Measurements from ENCODE around the gene TMED4. TPM values are rescaled to one million over a fixed set of nuclear protein-coding genes. Genes with fewer than 3 reads are reported as not detected.

Gene TMED4
- total and polyA plus RNA-seq, 2 of the 13 experiments (the other 11 are each of a cell fraction or from before 2014, with no cell fraction given), result 81.4 to 109 TPM

DNA sequence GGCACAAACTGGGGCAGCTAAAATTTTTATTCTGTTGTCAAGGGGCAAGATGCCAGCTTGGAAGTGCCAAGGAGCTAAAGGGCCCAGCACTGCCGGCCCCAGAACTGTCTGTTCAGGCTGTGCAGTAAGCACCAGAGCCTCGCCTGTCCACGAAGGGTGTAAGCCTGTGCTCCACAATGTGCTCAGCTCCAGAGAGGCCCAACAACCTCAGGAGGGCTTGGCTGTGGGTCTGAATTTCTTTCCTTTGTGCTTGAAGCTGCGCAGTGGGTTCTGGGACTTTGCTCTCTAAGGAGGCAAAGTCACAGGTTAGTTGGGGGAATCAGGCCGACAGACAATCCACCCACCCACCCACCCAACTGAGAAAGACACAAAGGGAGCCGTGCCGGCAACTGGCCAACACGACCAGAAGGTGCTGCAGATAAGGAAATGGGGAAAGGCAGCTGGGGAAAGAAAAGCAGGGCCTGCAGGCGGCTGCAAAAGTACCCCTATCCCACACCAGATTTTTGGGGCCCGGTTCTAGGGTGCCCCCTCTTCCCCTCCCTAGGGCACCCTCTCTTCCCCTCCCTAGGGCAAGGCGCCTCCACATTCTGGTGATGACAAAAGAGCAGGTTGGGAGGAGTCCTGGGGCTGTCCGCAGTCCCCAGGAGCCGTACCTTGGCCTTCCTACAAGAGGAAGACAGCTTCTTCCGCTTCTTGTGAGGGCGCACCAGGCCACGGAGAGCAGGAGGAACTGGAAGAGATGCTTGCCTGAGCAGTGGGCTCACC, 16.1 kb downstream of the TMED4 start:
- FAIRE-seq, result no peak
- in situ Hi-C loops (cut with HindIII; ENCODE audit: extremely low pct_ligation_motif_present, low pct_unique_long_range_greater_than_20kb), result no loop called here
- ChIA-PET POLR2A (interaction anchor here (0.8 to 4.2 kb wide), 8 partner anchors 7 to 113 kb away, joined by 3 to 45 read pairs (median 6); partner anchors contain the start of genes DDX56, NPC1L1, NUDCD3 and OGDH), CTCF (ENCODE audit: low intra/inter-chr PET ratio, low total read pairs) (interaction anchor here (0.8 to 2.5 kb wide), 4 partner anchors 29 to 325 kb away, joined by 3 to 14 read pairs (median 6); no protein-coding TSS in a partner anchor)
- no peak for DNase-seq (ENCODE audit: low spot score)
- Histone ChIP-seq H3K36me3 (replicated peaks in 1 of 2; ENCODE audit: control insufficient read depth in 1 of 2, insufficient read depth in 2 of 2, low read length in 2 of 2) (peaks cover 41 to 62% of the 10 kb centered on the region in 2 experiments), H2AFZ (ENCODE audit: low read length) (no peak overlapping the region), H3K27ac (ENCODE audit: extremely low read length, insufficient read depth, low read length) (no peak overlapping the region), H3K4me1 (ENCODE audit: insufficient read depth, low read length) (peaks cover 34% of the 10 kb centered on the region), H3K4me3 (replicated peaks in 1 of 3; ENCODE audit: insufficient read depth in 1 of 3, low read depth in 2 of 3, low read length in 3 of 3) (no peak overlapping the region), H3K9ac (ENCODE audit: insufficient read depth, low read depth, low read length) (no peak overlapping the region), H3K27me3 (ENCODE audit: control insufficient read depth in 1 of 2, insufficient read depth in 2 of 2, low read length in 2 of 2) (no peaks in the 10 kb centered on the region), H4K20me1 (ENCODE audit: insufficient read depth, low read length) (no peaks in the 10 kb centered on the region; the same call in 1 of the 2 replicates), H3K79me2 (ENCODE audit: insufficient read depth, low read length) (no peaks in the 10 kb centered on the region), H3K9me3 (ENCODE audit: low read length) (no peaks in the 10 kb centered on the region), H3K4me2 (ENCODE audit: low read depth, low read length) (no peak overlapping the region)
- TF ChIP-seq ZFP90 (CRISPR knock-in tag; IDR thresholded peaks at IDR 0.05; ENCODE audit: borderline replicate concordance) (0 out of 2 replicates have a peak, but pooled peaks have one; percentile 15), GMEB1 (CRISPR knock-in tag; IDR thresholded peaks at IDR 0.05; ENCODE audit: borderline replicate concordance) (no peak), FOSL2 (CRISPR knock-in tag; IDR thresholded peaks at IDR 0.05) (peak; percentile 1; the same call in 1 of the 2 replicates), ZNF510 (CRISPR knock-in tag; IDR thresholded peaks at IDR 0.05; ENCODE audit: low read depth) (no peak), ZNF614 (CRISPR knock-in tag; IDR thresholded peaks at IDR 0.05; ENCODE audit: borderline replicate concordance) (peak; percentile 7; the same call in 1 of the 2 replicates), MYC (CRISPR knock-in tag; IDR thresholded peaks at IDR 0.05; ENCODE audit: borderline replicate concordance) (0 out of 2 replicates have a peak, but pooled peaks have one; percentile 4), SP140L (CRISPR knock-in tag; IDR thresholded peaks at IDR 0.05; ENCODE audit: borderline replicate concordance) (no peak), RFXANK (CRISPR knock-in tag; IDR thresholded peaks at IDR 0.05) (no peak)
- TF ChIP-seq, protein P1, sequence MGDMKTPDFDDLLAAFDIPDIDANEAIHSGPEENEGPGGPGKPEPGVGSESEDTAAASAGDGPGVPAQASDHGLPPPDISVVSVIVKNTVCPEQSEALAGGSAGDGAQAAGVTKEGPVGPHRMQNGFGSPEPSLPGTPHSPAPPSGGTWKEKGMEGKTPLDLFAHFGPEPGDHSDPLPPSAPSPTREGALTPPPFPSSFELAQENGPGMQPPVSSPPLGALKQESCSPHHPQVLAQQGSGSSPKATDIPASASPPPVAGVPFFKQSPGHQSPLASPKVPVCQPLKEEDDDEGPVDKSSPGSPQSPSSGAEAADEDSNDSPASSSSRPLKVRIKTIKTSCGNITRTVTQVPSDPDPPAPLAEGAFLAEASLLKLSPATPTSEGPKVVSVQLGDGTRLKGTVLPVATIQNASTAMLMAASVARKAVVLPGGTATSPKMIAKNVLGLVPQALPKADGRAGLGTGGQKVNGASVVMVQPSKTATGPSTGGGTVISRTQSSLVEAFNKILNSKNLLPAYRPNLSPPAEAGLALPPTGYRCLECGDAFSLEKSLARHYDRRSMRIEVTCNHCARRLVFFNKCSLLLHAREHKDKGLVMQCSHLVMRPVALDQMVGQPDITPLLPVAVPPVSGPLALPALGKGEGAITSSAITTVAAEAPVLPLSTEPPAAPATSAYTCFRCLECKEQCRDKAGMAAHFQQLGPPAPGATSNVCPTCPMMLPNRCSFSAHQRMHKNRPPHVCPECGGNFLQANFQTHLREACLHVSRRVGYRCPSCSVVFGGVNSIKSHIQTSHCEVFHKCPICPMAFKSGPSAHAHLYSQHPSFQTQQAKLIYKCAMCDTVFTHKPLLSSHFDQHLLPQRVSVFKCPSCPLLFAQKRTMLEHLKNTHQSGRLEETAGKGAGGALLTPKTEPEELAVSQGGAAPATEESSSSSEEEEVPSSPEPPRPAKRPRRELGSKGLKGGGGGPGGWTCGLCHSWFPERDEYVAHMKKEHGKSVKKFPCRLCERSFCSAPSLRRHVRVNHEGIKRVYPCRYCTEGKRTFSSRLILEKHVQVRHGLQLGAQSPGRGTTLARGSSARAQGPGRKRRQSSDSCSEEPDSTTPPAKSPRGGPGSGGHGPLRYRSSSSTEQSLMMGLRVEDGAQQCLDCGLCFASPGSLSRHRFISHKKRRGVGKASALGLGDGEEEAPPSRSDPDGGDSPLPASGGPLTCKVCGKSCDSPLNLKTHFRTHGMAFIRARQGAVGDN (CRISPR knock-in tag; IDR thresholded peaks at IDR 0.05), result peak; percentile 7; the same call in 1 of the 2 replicates
- WGBS (ENCODE audit: low lambda C conversion rate), result 93% methylated on average over 10 of the region's 16 CpGs
- peak; percentile 33 for ATAC-seq
- no TSS peak for BruUV-seq (replicated peaks)
- intact Hi-C loops (cut with micrococcal nuclease; ENCODE audit: unreplicated experiment), result loop anchor here (1.0 to 2.0 kb wide), 3 partner anchors 23 to 325 kb away; no protein-coding TSS in a partner anchor
